K562 (cell line): Measurements from ENCODE around the gene CEACAM20. TPM values are rescaled to one million over a fixed set of nuclear protein-coding genes. Genes with fewer than 3 reads are reported as not detected.

ENCODE experiments used
- CUX1 ChIP-seq: fragments of 200-800 bp; sonication (Bioruptor generic); IDR thresholded peaks from 2 replicates; pipeline ENCODE4 v1.6.1; 2016; ENCODE audit warnings: missing genetic modification characterization, missing compliant biosample characterization
- DNMT1 ChIP-seq: fragments of 450-650 bp; IDR thresholded peaks from 2 replicates; pipeline ENCODE4 v1.6.1; 2016; ENCODE audit warnings: antibody characterized with exemption, mild to moderate bottlenecking
- HCFC1 ChIP-seq: IDR thresholded peaks from 2 replicates; pipeline ENCODE4 v1.6.1; 2012; ENCODE audit warnings: low read depth, low read length, improper control_type of control experiment
- IRF9 ChIP-seq: fragments of 450-650 bp; IDR thresholded peaks from 2 replicates; pipeline ENCODE4 v1.6.1; 2016; ENCODE audit warnings: missing biosample characterization, missing genetic modification characterization
- MAZ ChIP-seq, 2 experiments: fragments of 450-650 bp in 1 of 2; sonication (generic) in 1 of 2; formaldehyde crosslinking; IDR thresholded peaks in 1 of 2; conservative IDR thresholded peaks in 1 of 2; 2 replicates each; pipeline versions ENCODE4 v1.4.0 to v1.5.0; 2020; ENCODE audit warnings: mild to moderate bottlenecking in 1 of 2, missing genetic modification reagents in 1 of 2
- STAT5B ChIP-seq: fragments of 250-450 bp; sonication (Bioruptor Pico); IDR thresholded peaks from 2 replicates; pipeline ENCODE4 v1.8.0; 2021; ENCODE audit warnings: mild to moderate bottlenecking, inconsistent platforms
- TCF7 ChIP-seq: sonication (generic); IDR thresholded peaks from 2 replicates; pipeline ENCODE4 v1.6.1; 2016; ENCODE audit warnings: antibody characterized with exemption, borderline replicate concordance
- TGIF2 ChIP-seq: sonication (generic); formaldehyde crosslinking; IDR thresholded peaks from 2 replicates; pipeline ENCODE4 v1.8.1; 2022; ENCODE audit warnings: mild to moderate bottlenecking, missing genetic modification reagents, moderate library complexity
- THRA ChIP-seq: fragments of 450-650 bp; IDR thresholded peaks from 2 replicates; pipeline ENCODE4 v1.6.1; 2017; ENCODE audit warnings: mild to moderate bottlenecking, moderate library complexity
- ZNF436 ChIP-seq: fragments of 250-450, 450-650 bp; sonication (Bioruptor Pico); formaldehyde crosslinking; IDR thresholded peaks from 2 replicates; pipeline ENCODE4 v1.7.0; 2020; ENCODE audit warnings: mild to moderate bottlenecking
- ZNF584 ChIP-seq: fragments of 200-800 bp; sonication (Bioruptor generic); IDR thresholded peaks from 2 replicates; pipeline ENCODE4 v1.6.1; 2016; ENCODE audit warnings: low read depth, mild to moderate bottlenecking, missing genetic modification characterization, missing compliant biosample characterization
- polyA plus RNA-seq, 8 experiments: library from polyadenylated mRNA; depleted of rRNA in 4 of 8; stranded (reverse) in 5 of 8; unstranded in 3 of 8; fragments of >200 nt; fragmentation: Nextera tagmentation in 2 of 8; fragmentation: Illumina TruSeq in 1 of 8; extraction: Ambion mirVana in 2 of 8; extraction: Trizol in 1 of 8; gene quantifications; 2 replicates each; pipeline versions ENCODE4 v1.2.1 to v1.2.3, GENCODE V29; 2011 to 2014; ENCODE audit warnings: inconsistent platforms in 1 of 8, missing spikeins in 1 of 8
- total RNA-seq, 7 experiments: library from RNA; depleted of rRNA in 6 of 7; stranded (reverse); fragments of >200 nt in 6 of 7; fragmentation: Illumina TruSeq in 2 of 7; extraction: Trizol in 2 of 7; gene quantifications; 2 replicates each; pipeline versions ENCODE4 v1.2.1 to v1.2.3, GENCODE V29; 2011 to 2021; ENCODE audit warnings: low replicate concordance in 1 of 7
- TF ChIP-seq, protein P1 (sequence below): fragments of 150-350 bp; conservative IDR thresholded peaks from 2 replicates; pipeline ENCODE4 v1.6.1; 2014; ENCODE audit warnings: low read length
- TF ChIP-seq, protein P2 (sequence below): fragments of 250-450 bp; sonication (Bioruptor Pico); IDR thresholded peaks from 2 replicates; pipeline ENCODE4 v1.5.0; 2020; ENCODE audit warnings: mild to moderate bottlenecking, borderline replicate concordance

The CEACAM20 gene
- total and polyA plus RNA-seq, 9 of the 15 experiments (the other 6 are each of a cell fraction or from before 2014, with no cell fraction given), result not detected

- TF ChIP-seq, protein P1, sequence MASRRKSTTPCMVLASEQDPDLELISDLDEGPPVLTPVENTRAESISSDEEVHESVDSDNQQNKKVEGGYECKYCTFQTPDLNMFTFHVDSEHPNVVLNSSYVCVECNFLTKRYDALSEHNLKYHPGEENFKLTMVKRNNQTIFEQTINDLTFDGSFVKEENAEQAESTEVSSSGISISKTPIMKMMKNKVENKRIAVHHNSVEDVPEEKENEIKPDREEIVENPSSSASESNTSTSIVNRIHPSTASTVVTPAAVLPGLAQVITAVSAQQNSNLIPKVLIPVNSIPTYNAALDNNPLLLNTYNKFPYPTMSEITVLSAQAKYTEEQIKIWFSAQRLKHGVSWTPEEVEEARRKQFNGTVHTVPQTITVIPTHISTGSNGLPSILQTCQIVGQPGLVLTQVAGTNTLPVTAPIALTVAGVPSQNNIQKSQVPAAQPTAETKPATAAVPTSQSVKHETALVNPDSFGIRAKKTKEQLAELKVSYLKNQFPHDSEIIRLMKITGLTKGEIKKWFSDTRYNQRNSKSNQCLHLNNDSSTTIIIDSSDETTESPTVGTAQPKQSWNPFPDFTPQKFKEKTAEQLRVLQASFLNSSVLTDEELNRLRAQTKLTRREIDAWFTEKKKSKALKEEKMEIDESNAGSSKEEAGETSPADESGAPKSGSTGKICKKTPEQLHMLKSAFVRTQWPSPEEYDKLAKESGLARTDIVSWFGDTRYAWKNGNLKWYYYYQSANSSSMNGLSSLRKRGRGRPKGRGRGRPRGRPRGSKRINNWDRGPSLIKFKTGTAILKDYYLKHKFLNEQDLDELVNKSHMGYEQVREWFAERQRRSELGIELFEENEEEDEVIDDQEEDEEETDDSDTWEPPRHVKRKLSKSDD, result no peak
- TF ChIP-seq ZNF436 (CRISPR knock-in tag) (no peak), CUX1 (no peak), ZNF584 (no peak), IRF9 (no peak), HCFC1 (peak; percentile 90), TCF7 (peak; percentile 48; the same call in 1 of the 2 replicates), MAZ (CRISPR knock-in tag; conservative IDR thresholded peaks at IDR 0.05 in 1 of 2, IDR thresholded peaks at IDR 0.05 in 1 of 2) (peak; percentile 98), DNMT1 (no peak), TGIF2 (CRISPR knock-in tag) (no peak), THRA (no peak), STAT5B (CRISPR knock-in tag) (no peak)
- TF ChIP-seq, protein P2, sequence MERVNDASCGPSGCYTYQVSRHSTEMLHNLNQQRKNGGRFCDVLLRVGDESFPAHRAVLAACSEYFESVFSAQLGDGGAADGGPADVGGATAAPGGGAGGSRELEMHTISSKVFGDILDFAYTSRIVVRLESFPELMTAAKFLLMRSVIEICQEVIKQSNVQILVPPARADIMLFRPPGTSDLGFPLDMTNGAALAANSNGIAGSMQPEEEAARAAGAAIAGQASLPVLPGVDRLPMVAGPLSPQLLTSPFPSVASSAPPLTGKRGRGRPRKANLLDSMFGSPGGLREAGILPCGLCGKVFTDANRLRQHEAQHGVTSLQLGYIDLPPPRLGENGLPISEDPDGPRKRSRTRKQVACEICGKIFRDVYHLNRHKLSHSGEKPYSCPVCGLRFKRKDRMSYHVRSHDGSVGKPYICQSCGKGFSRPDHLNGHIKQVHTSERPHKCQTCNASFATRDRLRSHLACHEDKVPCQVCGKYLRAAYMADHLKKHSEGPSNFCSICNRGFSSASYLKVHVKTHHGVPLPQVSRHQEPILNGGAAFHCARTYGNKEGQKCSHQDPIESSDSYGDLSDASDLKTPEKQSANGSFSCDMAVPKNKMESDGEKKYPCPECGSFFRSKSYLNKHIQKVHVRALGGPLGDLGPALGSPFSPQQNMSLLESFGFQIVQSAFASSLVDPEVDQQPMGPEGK (CRISPR knock-in tag), result no peak
Measured at GRCh38 chr19:44499962-44500949, 29.2 kb downstream of the CEACAM20 start, which contains the start of gene ZNF180 (continued).
